GM23338 (cell line): ENCODE results near the gene URM1.

ENCODE experiments used
- CTCF ChIP-seq, 2 experiments: fragments of 200-600 bp in 1 of 2; sonication (generic) in 1 of 2; conservative IDR thresholded peaks; 2 replicates each; pipeline versions ENCODE4 v1.5.1 to v1.6.1; 2016 to 2017; ENCODE audit warnings: antibody characterized with exemption in 2 of 2, low read depth in 2 of 2, mild to moderate bottlenecking in 2 of 2, moderate library complexity in 1 of 2
- ETS1 ChIP-seq: IDR thresholded peaks from 2 replicates; pipeline ENCODE4 v1.6.1; 2016; ENCODE audit warnings: antibody characterized with exemption
- EZH2 ChIP-seq: fragments of 200-600 bp; sonication (generic); IDR thresholded peaks from one replicate; pipeline ENCODE4 v1.8.0; 2017; ENCODE audit warnings: antibody characterized with exemption, mild to moderate bottlenecking, low read depth; ENCODE audit not compliant: unreplicated experiment
- EZH2phosphoT487 ChIP-seq: fragments of 200-600 bp; sonication (generic); IDR thresholded peaks from one replicate; pipeline ENCODE4 v1.8.1; 2018; ENCODE audit warnings: antibody characterized with exemption; ENCODE audit not compliant: unreplicated experiment
- JUNB ChIP-seq: IDR thresholded peaks from one replicate; pipeline ENCODE4 v1.6.1; 2016; ENCODE audit warnings: antibody characterized with exemption; ENCODE audit not compliant: unreplicated experiment
- POLR2AphosphoS5 ChIP-seq: IDR thresholded peaks from 2 replicates; pipeline ENCODE4 v1.6.1; 2016; ENCODE audit warnings: antibody characterized with exemption, low read depth
- REST ChIP-seq: IDR thresholded peaks from one replicate; pipeline ENCODE4 v1.6.1; 2018; ENCODE audit warnings: antibody characterized with exemption; ENCODE audit not compliant: unreplicated experiment
- STAT1 ChIP-seq: IDR thresholded peaks from one replicate; pipeline ENCODE4 v1.6.1; 2016; ENCODE audit warnings: antibody characterized with exemption; ENCODE audit not compliant: unreplicated experiment
- ZNF331 ChIP-seq: fragments of 250-450 bp; sonication (Bioruptor Pico); IDR thresholded peaks from 2 replicates; pipeline ENCODE4 v1.5.0; 2020; ENCODE audit warnings: low read depth, mild to moderate bottlenecking, moderate library complexity

GRCh38 chr9:128397831-128398230 is 26.7 kb downstream of the URM1 start:
- TF ChIP-seq CTCF (conservative IDR thresholded peaks at IDR 0.05; ENCODE audit: low read depth in 2 of 2), result no peak
- TF ChIP-seq ETS1, result no peak
- TF ChIP-seq POLR2AphosphoS5, result no peak
- TF ChIP-seq ZNF331 (CRISPR knock-in tag), result no peak
- no peak for TF ChIP-seq EZH2phosphoT487
- TF ChIP-seq JUNB, result no peak
- TF ChIP-seq EZH2, result no peak
- TF ChIP-seq REST, result no peak
- no peak for TF ChIP-seq STAT1
